Measurements from ENCODE around the gene BRAP.

DNA sequence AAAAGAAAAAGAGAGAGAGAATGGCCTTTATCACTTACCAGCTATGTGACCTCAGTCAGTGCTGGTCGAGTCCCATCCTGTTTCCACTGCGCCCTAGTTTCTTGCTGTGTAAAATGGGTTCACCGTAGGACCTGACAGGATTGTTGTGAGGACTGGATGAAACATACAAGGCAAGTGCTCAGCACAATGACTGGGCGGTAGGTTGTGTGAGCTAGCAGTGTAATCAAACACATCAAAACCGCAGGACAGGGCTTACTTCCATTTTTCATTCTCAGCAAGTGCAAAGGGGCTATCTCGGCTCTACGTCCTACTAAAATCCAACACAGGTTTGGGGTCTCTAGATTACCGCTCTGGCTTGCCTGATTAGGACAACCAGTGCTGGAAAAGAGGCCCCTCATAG, 50.2 kb downstream of the BRAP start:
- TF ChIP-seq, protein P1, sequence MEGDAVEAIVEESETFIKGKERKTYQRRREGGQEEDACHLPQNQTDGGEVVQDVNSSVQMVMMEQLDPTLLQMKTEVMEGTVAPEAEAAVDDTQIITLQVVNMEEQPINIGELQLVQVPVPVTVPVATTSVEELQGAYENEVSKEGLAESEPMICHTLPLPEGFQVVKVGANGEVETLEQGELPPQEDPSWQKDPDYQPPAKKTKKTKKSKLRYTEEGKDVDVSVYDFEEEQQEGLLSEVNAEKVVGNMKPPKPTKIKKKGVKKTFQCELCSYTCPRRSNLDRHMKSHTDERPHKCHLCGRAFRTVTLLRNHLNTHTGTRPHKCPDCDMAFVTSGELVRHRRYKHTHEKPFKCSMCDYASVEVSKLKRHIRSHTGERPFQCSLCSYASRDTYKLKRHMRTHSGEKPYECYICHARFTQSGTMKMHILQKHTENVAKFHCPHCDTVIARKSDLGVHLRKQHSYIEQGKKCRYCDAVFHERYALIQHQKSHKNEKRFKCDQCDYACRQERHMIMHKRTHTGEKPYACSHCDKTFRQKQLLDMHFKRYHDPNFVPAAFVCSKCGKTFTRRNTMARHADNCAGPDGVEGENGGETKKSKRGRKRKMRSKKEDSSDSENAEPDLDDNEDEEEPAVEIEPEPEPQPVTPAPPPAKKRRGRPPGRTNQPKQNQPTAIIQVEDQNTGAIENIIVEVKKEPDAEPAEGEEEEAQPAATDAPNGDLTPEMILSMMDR (IDR thresholded peaks at IDR 0.05), result no peak
- no peak for TF ChIP-seq EP300 (IDR thresholded peaks at IDR 0.05; ENCODE audit: low read depth)
- no peak for TF ChIP-seq POLR2A (IDR thresholded peaks at IDR 0.05)
- TF ChIP-seq POLR2AphosphoS5 (IDR thresholded peaks at IDR 0.05), result no peak

Measured in transverse colon (tissue), 4 donors.